ENCODE results near the gene ZC3H12D.

ZC3H12D gene

DNA sequence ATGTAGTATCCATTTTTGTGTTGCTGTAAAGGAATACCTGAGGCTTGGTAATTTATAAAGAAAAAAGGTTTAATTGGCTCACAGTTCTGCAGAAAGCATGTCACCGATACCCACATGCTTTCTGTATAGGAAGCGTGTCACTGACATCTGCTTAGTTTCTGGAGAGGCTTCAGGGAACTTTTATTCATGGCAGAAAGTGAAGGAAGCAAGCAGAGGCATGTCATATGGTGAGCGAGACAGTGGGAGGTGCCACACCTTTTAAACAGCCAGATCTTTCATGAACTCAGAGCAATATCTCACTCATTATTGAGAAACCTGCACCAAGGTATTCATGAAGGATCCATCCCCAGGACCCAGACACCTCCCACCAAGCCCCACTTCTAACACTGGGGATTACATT, 81.3 kb downstream of the ZC3H12D start:
- no peak for DNase-seq

GRCh38 chr6:149400050-149400449, 84.8 kb downstream of the ZC3H12D start, which contains the start of gene SUMO4:
TSS of gene SUMO4 (plus strand) at chr6:149400262. CDS start at chr6:149400392, 130 bp downstream.
- no peak for DNase-seq

DNA sequence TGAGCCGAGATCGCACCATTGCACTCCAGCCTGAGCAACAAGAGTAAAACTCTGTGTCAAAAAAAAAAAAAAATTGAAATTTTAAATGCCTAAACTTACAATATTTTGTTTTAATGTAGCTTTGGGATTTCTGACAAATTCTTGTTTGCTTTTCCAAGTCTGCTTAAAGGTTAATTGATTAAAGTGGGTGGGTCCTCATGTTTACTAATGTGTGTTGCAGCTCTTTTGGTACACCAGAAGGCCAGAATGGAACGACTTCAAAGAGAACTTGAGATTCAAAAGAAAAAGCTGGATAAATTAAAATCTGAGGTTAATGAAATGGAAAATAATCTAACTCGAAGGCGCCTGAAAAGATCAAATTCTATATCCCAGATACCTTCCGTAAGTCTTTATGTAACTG, 87.4 kb downstream of the ZC3H12D start:
- no peak for DNase-seq

Data from NCI-H1092 treated with DMSO at 0.1 percent for 48 hours (cell line).